Measurements from ENCODE around the gene GDPD4. TPM values are rescaled to one million over a fixed set of nuclear protein-coding genes. Genes with fewer than 3 reads are reported as not detected.
A peak's percentile ranks its signal among the peaks of the same experiment; 100 is the strongest.

The GDPD4 gene
- total RNA-seq, 2 donors from 2014 or later: not detected

- H3K4me3 Mint-ChIP-seq: no peak overlapping the region
- no peak overlapping the region for H3K27ac Mint-ChIP-seq
- no peaks in the 10 kb centered on the region for H3K9me3 ChIP-seq (ENCODE audit: control insufficient read depth, low read length)
- peaks cover 4% of the 10 kb centered on the region for H3K4me1 Mint-ChIP-seq
- H3K36me3 ChIP-seq (ENCODE audit: control insufficient read depth, insufficient read depth, low read length): no peaks in the 10 kb centered on the region
- no peaks in the 10 kb centered on the region for H3K36me3 Mint-ChIP-seq (ENCODE audit: low read depth)
- no peak overlapping the region for H3K9ac ChIP-seq (ENCODE audit: extremely low read depth, low read length, poor library complexity, severe bottlenecking)
- peak; percentile 85 for DNase-seq
- H3K9me3 Mint-ChIP-seq: no peaks in the 10 kb centered on the region
- peak; percentile 6 for TF ChIP-seq CTCF (conservative IDR thresholded peaks at IDR 0.05)
- no peaks in the 10 kb centered on the region for H3K27me3 ChIP-seq (ENCODE audit: control insufficient read depth, insufficient read depth, low read length, poor library complexity, severe bottlenecking)
- no peak overlapping the region for H3K4me3 ChIP-seq (ENCODE audit: low read length)
- no peak overlapping the region for H3K27ac ChIP-seq (ENCODE audit: low read depth, low read length)
- peaks cover 3% of the 10 kb centered on the region for H3K4me1 ChIP-seq (ENCODE audit: control insufficient read depth, insufficient read depth, low read length)
- 84 to 90% methylated on average over 4 to 18 of the region's 18 CpGs for WGBS, 2 experiments (ENCODE audit: insufficient coverage in 1 of 2, insufficient read length in 1 of 2)
- H3K27me3 Mint-ChIP-seq (ENCODE audit: insufficient read depth): peaks cover 2% of the 10 kb centered on the region
Measured at GRCh38 chr11:77188633-77189491, 112.6 kb downstream of the GDPD4 start.

- H3K9me3 ChIP-seq (ENCODE audit: control insufficient read depth, low read length): no peaks in the 10 kb centered on the region
- no peaks in the 10 kb centered on the region for H3K36me3 Mint-ChIP-seq (ENCODE audit: low read depth)
- DNase-seq: peak; percentile 94
- H3K9ac ChIP-seq (ENCODE audit: extremely low read depth, low read length, poor library complexity, severe bottlenecking): no peak overlapping the region
- no peak overlapping the region for H3K27ac ChIP-seq (ENCODE audit: low read depth, low read length)
- H3K36me3 ChIP-seq (ENCODE audit: control insufficient read depth, insufficient read depth, low read length): no peaks in the 10 kb centered on the region
- H3K9me3 Mint-ChIP-seq: no peaks in the 10 kb centered on the region
- peaks cover 4% of the 10 kb centered on the region for H3K4me1 Mint-ChIP-seq
- 50 to 64% methylated on average over 4 to 7 of the region's 7 CpGs for WGBS, 2 experiments (ENCODE audit: insufficient coverage in 1 of 2, insufficient read length in 1 of 2)
- H3K4me3 Mint-ChIP-seq: no peak overlapping the region
- no peak overlapping the region for H3K4me3 ChIP-seq (ENCODE audit: low read length)
- peaks cover 2% of the 10 kb centered on the region for H3K27me3 Mint-ChIP-seq (ENCODE audit: insufficient read depth)
- H3K27me3 ChIP-seq (ENCODE audit: control insufficient read depth, insufficient read depth, low read length, poor library complexity, severe bottlenecking): no peaks in the 10 kb centered on the region
- no peak overlapping the region for H3K27ac Mint-ChIP-seq
- peaks cover 3% of the 10 kb centered on the region for H3K4me1 ChIP-seq (ENCODE audit: control insufficient read depth, insufficient read depth, low read length)
- peak; percentile 97 for TF ChIP-seq CTCF (conservative IDR thresholded peaks at IDR 0.05)
Measured at GRCh38 chr11:77187776-77188632, 113.5 kb downstream of the GDPD4 start.

GRCh38 chr11:77187111-77187750, 114.3 kb downstream of the GDPD4 start:
- H3K4me1 ChIP-seq (ENCODE audit: control insufficient read depth, insufficient read depth, low read length): peaks cover 3% of the 10 kb centered on the region
- H3K36me3 Mint-ChIP-seq (ENCODE audit: low read depth): no peaks in the 10 kb centered on the region
- peaks cover 4% of the 10 kb centered on the region for H3K4me1 Mint-ChIP-seq
- DNase-seq: no peak
- H3K27ac ChIP-seq (ENCODE audit: low read depth, low read length): no peak overlapping the region
- no peak overlapping the region for H3K27ac Mint-ChIP-seq
- no peak for TF ChIP-seq CTCF (conservative IDR thresholded peaks at IDR 0.05)
- no peaks in the 10 kb centered on the region for H3K27me3 ChIP-seq (ENCODE audit: control insufficient read depth, insufficient read depth, low read length, poor library complexity, severe bottlenecking)
- H3K9ac ChIP-seq (ENCODE audit: extremely low read depth, low read length, poor library complexity, severe bottlenecking): no peak overlapping the region
- no peak overlapping the region for H3K4me3 Mint-ChIP-seq
- H3K27me3 Mint-ChIP-seq (ENCODE audit: insufficient read depth): peaks cover 2% of the 10 kb centered on the region
- H3K9me3 ChIP-seq (ENCODE audit: control insufficient read depth, low read length): no peaks in the 10 kb centered on the region
- H3K36me3 ChIP-seq (ENCODE audit: control insufficient read depth, insufficient read depth, low read length): no peaks in the 10 kb centered on the region
- H3K9me3 Mint-ChIP-seq: no peaks in the 10 kb centered on the region
- H3K4me3 ChIP-seq (ENCODE audit: low read length): no peak overlapping the region
- WGBS, 2 experiments (ENCODE audit: insufficient coverage in 1 of 2, insufficient read length in 1 of 2): 89 to 94% methylated on average over 5 to 9 of the region's 9 CpGs
